Stomach (tissue), 4 donors: ENCODE data around the gene AP5Z1.

Experiments
- EP300 ChIP-seq: sonication (generic); formaldehyde crosslinking; IDR thresholded peaks from one replicate; pipeline ENCODE4 v1.6.1; 2017; ENCODE audit warnings: antibody characterized with exemption
- POLR2AphosphoS5 ChIP-seq, 3 donors: sonication (generic); formaldehyde crosslinking; IDR thresholded peaks; one replicate each; pipeline ENCODE4 v1.6.1; 2016; ENCODE audit warnings: antibody characterized with exemption in 3 of 3
- TF ChIP-seq, protein P1 (sequence below), 7 experiments: fragments of 450-650 bp in 4 of 7; fragments of 200-600 bp in 3 of 7; sonication (generic) in 3 of 7; IDR thresholded peaks; one replicate each; pipeline ENCODE4 v1.5.1; 2016 to 2019; ENCODE audit warnings: antibody characterized with exemption in 7 of 7, control low read depth in 2 of 7, mild to moderate bottlenecking in 1 of 7

DNA sequence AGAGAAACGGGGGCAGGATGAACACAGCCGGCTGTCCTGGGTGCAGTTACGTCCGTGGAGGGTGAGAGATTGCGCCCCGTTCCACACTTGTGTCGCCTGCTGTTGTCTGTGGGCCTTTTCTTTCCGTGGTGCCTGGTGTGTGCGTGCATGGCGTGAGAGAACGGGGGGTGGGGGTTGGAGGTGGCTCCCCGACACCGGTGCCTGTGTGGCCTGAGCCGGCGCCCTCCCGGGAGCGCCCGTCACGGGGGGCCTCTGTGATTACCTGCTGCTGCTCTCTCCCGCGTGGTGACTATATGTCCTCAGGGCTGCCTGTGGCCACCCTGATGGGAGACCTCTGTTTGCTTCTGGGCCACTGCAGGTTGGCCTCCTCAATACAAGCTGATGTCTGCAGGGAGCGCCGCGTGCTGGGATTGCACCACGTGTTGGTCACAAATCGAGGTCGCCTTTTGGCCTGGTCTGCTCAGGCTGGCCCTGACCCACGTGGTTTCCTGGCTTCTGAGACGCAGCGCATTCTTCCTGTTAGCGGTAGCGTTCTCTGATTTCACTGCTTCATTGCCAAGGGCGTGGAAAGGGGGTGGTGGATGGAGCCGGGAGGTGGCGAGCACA, 10.9 kb upstream of the AP5Z1 start:
- no peak for TF ChIP-seq POLR2AphosphoS5 (IDR thresholded peaks at IDR 0.05)
- TF ChIP-seq, protein P1, sequence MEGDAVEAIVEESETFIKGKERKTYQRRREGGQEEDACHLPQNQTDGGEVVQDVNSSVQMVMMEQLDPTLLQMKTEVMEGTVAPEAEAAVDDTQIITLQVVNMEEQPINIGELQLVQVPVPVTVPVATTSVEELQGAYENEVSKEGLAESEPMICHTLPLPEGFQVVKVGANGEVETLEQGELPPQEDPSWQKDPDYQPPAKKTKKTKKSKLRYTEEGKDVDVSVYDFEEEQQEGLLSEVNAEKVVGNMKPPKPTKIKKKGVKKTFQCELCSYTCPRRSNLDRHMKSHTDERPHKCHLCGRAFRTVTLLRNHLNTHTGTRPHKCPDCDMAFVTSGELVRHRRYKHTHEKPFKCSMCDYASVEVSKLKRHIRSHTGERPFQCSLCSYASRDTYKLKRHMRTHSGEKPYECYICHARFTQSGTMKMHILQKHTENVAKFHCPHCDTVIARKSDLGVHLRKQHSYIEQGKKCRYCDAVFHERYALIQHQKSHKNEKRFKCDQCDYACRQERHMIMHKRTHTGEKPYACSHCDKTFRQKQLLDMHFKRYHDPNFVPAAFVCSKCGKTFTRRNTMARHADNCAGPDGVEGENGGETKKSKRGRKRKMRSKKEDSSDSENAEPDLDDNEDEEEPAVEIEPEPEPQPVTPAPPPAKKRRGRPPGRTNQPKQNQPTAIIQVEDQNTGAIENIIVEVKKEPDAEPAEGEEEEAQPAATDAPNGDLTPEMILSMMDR (IDR thresholded peaks at IDR 0.05): no peak
- no peak for TF ChIP-seq EP300
